Subcutaneous adipose tissue (tissue), 4 donors: ENCODE results near the gene SPRN. TPM values are rescaled to one million over a fixed set of nuclear protein-coding genes. Genes with fewer than 3 reads are reported as not detected.

Source experiments
- total RNA-seq, 4 donors: library from RNA; depleted of rRNA; stranded (reverse); fragments of >200 nt; gene quantifications; one replicate each; pipeline ENCODE4 v1.1.0, GENCODE V29; 2016
- TF ChIP-seq, protein P1 (sequence below): fragments of 450-650 bp; IDR thresholded peaks from one replicate; pipeline ENCODE4 v1.5.1; 2016; ENCODE audit warnings: low read depth, mild to moderate bottlenecking, control low read depth, antibody characterized with exemption, moderate library complexity

The SPRN gene
- total RNA-seq, 4 donors from 2014 or later, result not detected

DNA sequence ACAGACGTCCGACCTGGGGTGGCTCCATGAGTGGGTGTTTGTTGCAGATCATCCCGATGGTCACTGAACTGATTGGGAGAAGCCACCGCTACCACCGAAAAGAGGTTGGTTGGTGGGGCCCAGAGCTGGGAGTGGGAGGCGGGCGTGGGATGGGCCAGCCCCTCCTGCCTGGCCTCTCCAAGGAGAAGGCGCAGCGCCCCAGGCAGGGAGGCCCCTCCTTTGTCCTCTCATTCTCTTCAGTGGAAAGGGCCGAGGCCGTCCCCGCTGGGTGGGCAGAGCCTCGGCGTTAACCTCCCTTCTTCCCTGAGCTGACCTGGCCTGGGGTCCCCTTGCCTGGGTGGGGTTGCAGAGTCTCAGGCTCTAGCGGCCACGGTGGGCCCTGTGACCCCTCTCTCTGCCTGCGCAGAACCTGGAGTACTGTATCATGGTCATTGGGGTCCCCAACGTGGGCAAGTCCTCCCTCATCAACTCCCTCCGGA is 25.3 kb downstream of the SPRN start:
- TF ChIP-seq, protein P1, sequence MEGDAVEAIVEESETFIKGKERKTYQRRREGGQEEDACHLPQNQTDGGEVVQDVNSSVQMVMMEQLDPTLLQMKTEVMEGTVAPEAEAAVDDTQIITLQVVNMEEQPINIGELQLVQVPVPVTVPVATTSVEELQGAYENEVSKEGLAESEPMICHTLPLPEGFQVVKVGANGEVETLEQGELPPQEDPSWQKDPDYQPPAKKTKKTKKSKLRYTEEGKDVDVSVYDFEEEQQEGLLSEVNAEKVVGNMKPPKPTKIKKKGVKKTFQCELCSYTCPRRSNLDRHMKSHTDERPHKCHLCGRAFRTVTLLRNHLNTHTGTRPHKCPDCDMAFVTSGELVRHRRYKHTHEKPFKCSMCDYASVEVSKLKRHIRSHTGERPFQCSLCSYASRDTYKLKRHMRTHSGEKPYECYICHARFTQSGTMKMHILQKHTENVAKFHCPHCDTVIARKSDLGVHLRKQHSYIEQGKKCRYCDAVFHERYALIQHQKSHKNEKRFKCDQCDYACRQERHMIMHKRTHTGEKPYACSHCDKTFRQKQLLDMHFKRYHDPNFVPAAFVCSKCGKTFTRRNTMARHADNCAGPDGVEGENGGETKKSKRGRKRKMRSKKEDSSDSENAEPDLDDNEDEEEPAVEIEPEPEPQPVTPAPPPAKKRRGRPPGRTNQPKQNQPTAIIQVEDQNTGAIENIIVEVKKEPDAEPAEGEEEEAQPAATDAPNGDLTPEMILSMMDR, result no peak

DNA sequence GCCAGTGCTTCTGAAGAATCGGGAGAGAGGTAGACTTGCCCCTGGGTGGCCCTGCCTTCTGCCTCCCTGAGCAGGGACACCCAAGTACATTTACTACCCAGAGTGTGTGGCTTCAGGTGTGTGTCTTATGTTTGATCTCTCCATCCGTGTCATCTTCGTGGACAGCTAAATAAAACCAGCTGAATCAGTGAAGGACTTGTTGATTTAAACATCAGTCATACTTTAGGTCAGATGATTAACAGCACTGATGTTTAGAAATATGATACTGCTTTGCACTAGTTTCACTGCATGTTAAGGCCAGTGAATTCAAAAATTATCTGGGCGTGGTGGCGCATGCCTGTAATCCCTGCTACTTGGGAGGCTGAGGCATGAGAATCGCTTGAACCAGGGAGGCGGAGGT is 26.5 kb downstream of the SPRN start:
- TF ChIP-seq, protein P1, result no peak

- TF ChIP-seq, protein P1, result no peak
Measured at GRCh38 chr10:133396035-133396624, 28.3 kb downstream of the SPRN start.

DNA sequence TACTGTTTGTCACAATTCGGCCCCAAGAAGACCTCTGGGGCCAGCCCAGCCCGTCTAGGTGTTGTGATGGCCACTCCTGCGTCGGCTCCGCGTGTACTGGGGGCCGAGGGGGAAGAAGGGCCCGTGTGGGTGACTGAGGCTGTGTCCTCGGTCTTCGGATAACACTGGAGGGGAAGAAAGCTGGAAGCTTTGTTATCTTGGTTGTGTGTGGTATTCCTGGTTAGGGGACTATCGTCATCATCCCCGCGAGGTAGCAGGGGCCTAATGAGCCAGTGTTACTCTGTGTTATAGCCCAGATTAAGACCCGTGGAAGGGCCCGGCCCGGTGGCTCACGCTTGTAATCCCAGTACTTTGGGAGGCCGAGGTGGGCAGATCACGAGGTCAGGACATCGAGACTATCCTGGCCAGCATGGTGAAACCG is 29.6 kb downstream of the SPRN start:
- TF ChIP-seq, protein P1, result no peak

DNA sequence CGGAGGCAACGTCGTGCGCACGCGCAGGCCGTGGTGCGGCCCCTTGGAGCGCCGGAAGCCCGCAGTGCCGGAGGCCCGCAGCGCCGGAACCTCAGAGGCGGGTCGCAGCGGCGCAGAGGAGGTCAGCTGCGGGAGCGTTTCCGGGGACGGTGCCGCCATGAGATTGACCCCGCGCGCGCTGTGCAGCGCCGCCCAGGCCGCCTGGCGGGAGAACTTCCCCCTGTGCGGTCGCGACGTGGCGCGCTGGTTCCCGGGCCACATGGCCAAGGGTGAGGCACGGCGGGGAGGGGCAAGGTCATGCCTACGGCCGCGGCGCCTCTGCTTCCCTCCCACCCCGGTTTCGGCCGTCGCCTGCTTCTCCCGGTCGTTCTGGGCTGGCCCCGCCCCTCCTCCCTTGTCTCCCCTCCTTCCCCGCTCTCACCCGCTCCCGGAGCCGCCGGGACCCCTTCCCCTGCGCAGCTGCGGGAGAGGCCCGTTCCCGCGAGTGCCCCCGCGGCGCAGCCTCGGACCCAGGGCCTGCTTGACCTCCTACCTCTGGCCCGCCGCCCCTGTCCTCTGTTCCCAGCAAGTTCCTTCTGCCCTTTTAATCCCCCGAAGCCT is 30.3 kb downstream of the SPRN start, which contains the start of gene MTG1:
Gene MTG1 (plus strand): TSS at position 94 of the 600 bp plus-strand sequence. CDS start 64 bp downstream, at position 158.
- TF ChIP-seq, protein P1, result no peak

DNA sequence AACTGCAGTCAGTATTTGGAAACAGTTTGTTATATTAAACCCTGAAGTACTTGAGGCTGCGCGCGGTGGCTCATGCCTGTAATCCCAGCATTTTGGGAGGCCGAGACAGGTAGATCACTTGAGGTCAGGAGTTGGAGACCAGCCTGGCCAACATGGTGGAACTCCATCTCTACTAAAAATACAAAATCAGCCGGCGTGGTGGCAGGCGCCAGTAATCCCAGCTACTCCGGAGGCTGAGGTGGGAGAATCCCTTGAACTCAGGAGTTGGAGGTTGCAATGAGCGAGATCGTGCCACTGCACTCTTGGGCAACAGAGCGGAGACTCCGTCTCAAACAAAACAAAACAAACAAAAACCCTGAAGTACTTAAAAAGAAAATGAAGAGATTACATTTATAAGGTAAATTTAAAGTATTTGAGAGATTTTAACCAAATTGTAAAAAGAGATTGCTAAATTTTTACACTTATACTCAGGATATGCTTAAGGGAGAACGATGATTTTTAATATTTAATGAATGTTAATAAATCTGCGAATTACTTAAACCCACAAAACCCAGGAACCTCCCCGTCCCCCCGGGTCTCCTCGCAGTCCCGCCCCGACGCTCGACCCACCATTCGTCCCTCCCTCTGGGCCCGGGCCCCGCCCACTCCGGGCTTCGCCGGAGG is 30.9 kb downstream of the SPRN start:
- TF ChIP-seq, protein P1, result no peak
